Fibroblast of the aortic adventitia (primary cell): ENCODE results near the gene NPR2. TPM values are rescaled to one million over a fixed set of nuclear protein-coding genes. Genes with fewer than 3 reads are reported as not detected.

Experiments
- DNase-seq: peaks from one replicate; pipeline ENCODE4 v3.0.0-alpha.2; 2010; ENCODE audit warnings: low read depth
- H3K4me3 ChIP-seq: 2 replicates; pipeline ENCODE4 v1.5.1; 2011; ENCODE audit warnings: low read depth, mild to moderate bottlenecking, control low read depth, low read length, moderate library complexity
- total RNA-seq: library from RNA; depleted of rRNA; stranded (reverse); fragments of >200 nt; gene quantifications from 2 replicates; pipeline ENCODE4 v1.2.3, GENCODE V29; 2012; ENCODE audit warnings: low replicate concordance
- TF ChIP-seq, protein P1 (sequence below): IDR thresholded peaks from 2 replicates; pipeline ENCODE4 v1.5.1; 2011; ENCODE audit warnings: mild to moderate bottlenecking, low read length, control low read depth, inconsistent platforms; ENCODE audit not compliant: insufficient read depth

The NPR2 gene
- total RNA-seq, 1 donor, result 17.1 TPM

DNA sequence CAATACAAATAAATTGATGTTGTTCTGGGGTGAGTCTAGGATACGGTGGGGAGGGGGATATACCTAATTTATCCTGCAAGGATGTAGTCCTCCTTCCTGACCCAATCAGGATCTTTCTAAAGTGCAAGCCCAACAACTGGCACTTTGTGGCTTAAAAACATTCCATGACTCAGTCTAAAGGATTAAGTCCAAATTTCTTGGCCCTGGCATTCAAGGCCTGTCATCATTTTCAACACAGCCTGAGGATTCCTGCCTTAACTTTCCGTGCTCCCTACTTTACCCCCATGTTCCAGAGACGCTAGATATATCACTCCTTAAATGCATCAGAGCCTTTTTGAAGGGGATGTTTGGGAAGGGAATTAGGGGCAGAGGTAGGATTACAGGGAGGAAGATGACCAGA is 36.1 kb downstream of the NPR2 start:
- peak; percentile 68 for DNase-seq

DNA sequence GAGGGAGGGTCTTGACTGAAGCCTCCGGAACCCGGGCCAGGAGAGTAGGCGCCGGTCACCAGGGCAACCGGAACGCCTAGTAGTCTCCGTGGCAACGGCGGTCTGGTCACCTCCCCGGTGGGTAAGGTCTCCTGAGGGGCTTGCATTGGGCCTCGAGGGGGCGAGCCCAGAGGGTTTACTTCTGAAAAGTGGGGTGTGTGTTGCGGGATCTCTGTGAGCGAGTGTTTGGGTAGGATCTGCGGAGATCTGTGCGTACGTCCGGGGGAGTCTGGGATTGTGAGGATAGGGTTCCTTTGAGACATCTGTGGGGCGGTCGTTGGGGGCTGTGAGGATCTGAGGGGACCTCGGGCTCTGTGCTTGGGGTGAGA is 37.3 kb downstream of the NPR2 start, which contains the start of gene FAM221B:
Gene FAM221B, minus strand, starts transcription at position 17 of the 368 bp plus-strand sequence. CDS start 2,571 bp downstream, outside the sequence.
- TF ChIP-seq, protein P1, sequence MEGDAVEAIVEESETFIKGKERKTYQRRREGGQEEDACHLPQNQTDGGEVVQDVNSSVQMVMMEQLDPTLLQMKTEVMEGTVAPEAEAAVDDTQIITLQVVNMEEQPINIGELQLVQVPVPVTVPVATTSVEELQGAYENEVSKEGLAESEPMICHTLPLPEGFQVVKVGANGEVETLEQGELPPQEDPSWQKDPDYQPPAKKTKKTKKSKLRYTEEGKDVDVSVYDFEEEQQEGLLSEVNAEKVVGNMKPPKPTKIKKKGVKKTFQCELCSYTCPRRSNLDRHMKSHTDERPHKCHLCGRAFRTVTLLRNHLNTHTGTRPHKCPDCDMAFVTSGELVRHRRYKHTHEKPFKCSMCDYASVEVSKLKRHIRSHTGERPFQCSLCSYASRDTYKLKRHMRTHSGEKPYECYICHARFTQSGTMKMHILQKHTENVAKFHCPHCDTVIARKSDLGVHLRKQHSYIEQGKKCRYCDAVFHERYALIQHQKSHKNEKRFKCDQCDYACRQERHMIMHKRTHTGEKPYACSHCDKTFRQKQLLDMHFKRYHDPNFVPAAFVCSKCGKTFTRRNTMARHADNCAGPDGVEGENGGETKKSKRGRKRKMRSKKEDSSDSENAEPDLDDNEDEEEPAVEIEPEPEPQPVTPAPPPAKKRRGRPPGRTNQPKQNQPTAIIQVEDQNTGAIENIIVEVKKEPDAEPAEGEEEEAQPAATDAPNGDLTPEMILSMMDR, result no peak
- DNase-seq, result peak; percentile 19

More for the DNA sequence above, 36.1 kb downstream of the NPR2 start:
- no peak overlapping the region for H3K4me3 ChIP-seq
- TF ChIP-seq, protein P1, result no peak

DNA sequence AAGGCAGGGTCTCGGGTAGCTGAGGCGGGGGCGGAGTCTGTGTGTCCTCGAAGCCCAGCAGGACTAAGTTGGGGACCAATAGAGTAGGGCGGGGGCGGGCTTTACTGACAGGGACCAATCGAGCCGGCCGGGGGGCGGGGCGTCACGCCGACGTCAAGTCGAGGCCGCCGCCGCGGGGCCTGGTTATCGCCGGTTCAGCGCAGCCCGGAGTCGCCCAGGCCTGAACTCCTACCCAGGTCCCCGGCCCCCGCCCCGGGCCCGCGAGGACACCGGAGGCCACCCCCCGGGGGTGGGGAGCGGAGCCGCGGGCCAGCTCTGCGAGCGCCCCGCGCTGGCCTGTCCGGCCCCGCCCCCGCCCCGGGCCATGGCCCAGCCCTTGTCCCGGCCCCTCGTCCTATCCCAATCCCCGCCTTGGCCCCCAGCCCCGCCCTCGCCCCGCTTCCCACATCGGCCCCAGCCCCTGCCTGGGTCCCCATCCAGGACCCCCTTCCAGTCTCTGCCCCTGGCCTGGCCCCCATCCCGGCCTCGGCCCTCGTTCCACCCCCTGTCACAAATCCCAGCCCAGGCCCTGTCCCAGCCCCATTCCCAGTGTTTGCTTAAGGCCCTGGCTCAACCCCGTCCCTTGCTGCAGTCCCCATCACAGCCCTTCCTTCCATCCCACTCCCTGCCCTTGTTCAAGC is 37.8 kb downstream of the NPR2 start, which contains the start of gene TMEM8B:
Gene TMEM8B, plus strand, starts transcription at position 145 of the 680 bp plus-strand sequence. Its CDS starts 220 bp downstream, at position 365.
- peak; percentile 82 for DNase-seq
- peak within 1 kb of the TSS; percentile 76 for H3K4me3 ChIP-seq
- TF ChIP-seq, protein P1, result no peak

More for the DNA sequence above, 37.3 kb downstream of the NPR2 start, which contains the start of gene FAM221B:
- peak within 1 kb of the TSS; percentile 76 for H3K4me3 ChIP-seq

DNA sequence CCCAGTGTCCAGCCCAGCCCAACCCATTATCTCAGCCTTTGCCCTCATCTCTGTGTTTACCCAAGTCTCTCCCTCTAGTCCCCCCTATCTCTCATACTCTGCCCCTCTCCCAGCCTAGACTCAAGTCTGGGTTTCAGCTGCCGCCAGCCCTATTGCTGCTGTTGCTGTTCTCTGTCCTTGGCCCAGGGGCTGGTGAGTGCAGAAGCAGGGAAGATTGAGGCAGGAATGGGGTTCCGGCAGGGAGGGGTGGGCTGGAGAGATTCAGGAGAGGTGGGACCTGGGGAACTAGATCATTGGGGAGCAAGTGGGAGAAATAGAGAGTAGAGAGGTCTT is 38.3 kb downstream of the NPR2 start:
- TF ChIP-seq, protein P1, result no peak
- DNase-seq, result no peak
- H3K4me3 ChIP-seq, result peak overlapping the region; percentile 76

DNA sequence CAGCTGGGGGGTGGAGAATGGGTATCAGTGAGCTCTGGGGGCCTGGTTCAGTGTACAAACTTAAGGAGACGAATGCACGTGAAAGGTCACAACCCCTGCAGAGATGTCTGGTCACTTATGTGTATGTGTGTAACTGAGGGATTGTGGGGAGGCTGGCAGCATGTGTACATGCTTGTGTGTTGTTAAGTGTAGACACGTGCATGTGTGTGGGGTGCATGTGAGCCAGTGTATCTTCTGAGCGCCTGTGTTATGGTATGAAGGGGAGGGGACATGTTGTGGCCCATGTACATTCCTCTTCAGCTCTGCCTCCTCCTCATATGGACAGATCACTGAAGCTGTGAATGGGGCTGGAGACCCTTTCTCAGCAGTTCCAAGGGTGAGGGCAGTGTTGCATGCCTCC is 39.6 kb downstream of the NPR2 start:
- no peak for DNase-seq
- TF ChIP-seq, protein P1, result no peak
- H3K4me3 ChIP-seq, result no peak overlapping the region

DNA sequence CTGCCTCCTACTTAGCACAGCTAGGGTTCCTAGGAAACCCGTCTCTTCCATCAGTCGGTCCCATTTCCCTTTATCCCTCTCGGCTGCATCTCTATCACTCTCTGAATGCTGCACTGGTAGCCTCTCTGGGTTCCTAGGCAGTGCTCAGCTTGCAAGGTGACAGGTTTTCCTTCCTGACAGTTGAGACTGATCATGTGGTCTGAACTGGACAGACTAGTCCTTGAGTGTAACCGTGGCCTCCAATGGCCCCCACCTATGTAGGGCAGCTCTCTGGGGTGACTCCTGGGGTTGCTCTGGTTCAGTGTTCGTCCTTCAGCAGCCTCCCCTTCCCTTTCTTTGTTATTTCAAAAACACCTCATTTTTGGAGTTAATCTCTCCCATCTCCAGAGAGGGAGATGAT is 41.4 kb downstream of the NPR2 start:
- no peak overlapping the region for H3K4me3 ChIP-seq
- no peak for DNase-seq
- TF ChIP-seq, protein P1, result no peak
